DOHH2 (cell line): Measurements from ENCODE around the gene SSBP2.
"Not testable (repeated sequence)": the region's sequence is repeated elsewhere in the genome, so short reads cannot be mapped to it uniquely, and the experiment has no call there.

Experiments
- EZH2phosphoT487 ChIP-seq: fragments of 200-600 bp; sonication (generic); IDR thresholded peaks from 2 replicates; pipeline ENCODE4 v1.6.1; 2017; ENCODE audit warnings: borderline replicate concordance, mild to moderate bottlenecking, antibody characterized with exemption, low read length, moderate library complexity, mixed read lengths
- TF ChIP-seq, protein P1 (sequence below): fragments of 200-600 bp; sonication (generic); IDR thresholded peaks from one replicate; pipeline ENCODE4 v1.5.1; 2014; ENCODE audit warnings: antibody characterized with exemption, mild to moderate bottlenecking, low read depth, low read length; ENCODE audit not compliant: poor library complexity, severe bottlenecking

DNA sequence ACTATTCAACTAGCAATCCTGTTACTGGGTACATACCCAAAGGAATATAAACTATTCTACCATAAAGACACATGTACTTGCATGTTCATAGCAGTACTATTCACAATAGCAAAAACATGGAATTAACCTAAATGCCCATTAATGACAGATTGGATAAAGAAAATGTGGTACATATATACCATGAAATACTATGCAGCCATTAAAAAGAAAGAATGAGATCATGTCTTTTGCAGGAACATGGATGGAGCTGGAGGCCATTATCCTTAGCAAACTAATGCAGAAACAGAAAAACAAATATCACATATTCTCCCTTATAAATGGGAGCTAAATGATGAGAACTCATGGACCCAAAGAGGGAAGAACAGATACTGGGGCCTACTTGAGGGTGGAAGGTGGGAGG is 247.3 kb downstream of the SSBP2 start:
- TF ChIP-seq, protein P1, sequence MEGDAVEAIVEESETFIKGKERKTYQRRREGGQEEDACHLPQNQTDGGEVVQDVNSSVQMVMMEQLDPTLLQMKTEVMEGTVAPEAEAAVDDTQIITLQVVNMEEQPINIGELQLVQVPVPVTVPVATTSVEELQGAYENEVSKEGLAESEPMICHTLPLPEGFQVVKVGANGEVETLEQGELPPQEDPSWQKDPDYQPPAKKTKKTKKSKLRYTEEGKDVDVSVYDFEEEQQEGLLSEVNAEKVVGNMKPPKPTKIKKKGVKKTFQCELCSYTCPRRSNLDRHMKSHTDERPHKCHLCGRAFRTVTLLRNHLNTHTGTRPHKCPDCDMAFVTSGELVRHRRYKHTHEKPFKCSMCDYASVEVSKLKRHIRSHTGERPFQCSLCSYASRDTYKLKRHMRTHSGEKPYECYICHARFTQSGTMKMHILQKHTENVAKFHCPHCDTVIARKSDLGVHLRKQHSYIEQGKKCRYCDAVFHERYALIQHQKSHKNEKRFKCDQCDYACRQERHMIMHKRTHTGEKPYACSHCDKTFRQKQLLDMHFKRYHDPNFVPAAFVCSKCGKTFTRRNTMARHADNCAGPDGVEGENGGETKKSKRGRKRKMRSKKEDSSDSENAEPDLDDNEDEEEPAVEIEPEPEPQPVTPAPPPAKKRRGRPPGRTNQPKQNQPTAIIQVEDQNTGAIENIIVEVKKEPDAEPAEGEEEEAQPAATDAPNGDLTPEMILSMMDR: not testable (repeated sequence)
- not testable (repeated sequence) for TF ChIP-seq EZH2phosphoT487
